ENCODE measurements around the gene TRNAU1AP. TPM values are rescaled to one million over a fixed set of nuclear protein-coding genes. Genes with fewer than 3 reads are reported as not detected.
"Not testable (repeated sequence)": the region's sequence is repeated elsewhere in the genome, so short reads cannot be mapped to it uniquely, and the experiment has no call there.

The TRNAU1AP gene
- total RNA-seq, 1 donor from 2014 or later: 24.5 TPM

GRCh38 chr1:28560886-28561285, 8.0 kb downstream of the TRNAU1AP start:
- intact Hi-C loops (cut with DNase I): no loop called here
- H3K27me3 ChIP-seq: no peaks in the 10 kb centered on the region
- H3K27ac ChIP-seq: no peak overlapping the region
- DNase-seq (no peak), ATAC-seq (no peak)
- H3K4me1 ChIP-seq: no peaks in the 10 kb centered on the region
- no peak for TF ChIP-seq CTCF (IDR thresholded peaks at IDR 0.05)
- no peak overlapping the region for H3K4me3 ChIP-seq
- H3K36me3 ChIP-seq: peaks cover 93% of the 10 kb centered on the region
- no peaks in the 10 kb centered on the region for H3K9me3 ChIP-seq

- no peak for TF ChIP-seq CTCF (IDR thresholded peaks at IDR 0.05)
- no peaks in the 10 kb centered on the region for H3K9me3 ChIP-seq
- H3K27ac ChIP-seq: no peak overlapping the region
- intact Hi-C loops (cut with DNase I): no loop called here
- DNase-seq (no peak), ATAC-seq (peak; percentile 42)
- no peaks in the 10 kb centered on the region for H3K4me1 ChIP-seq
- H3K36me3 ChIP-seq: peaks cover 99% of the 10 kb centered on the region
- H3K4me3 ChIP-seq: no peak overlapping the region
- H3K27me3 ChIP-seq: no peaks in the 10 kb centered on the region
These were observed 11.4 kb downstream of the TRNAU1AP start for GRCh38 chr1:28564310-28564709.

GRCh38 chr1:28565040-28565439, 12.2 kb downstream of the TRNAU1AP start:
- ATAC-seq (peak; percentile 77), DNase-seq (peak; percentile 67)
- Histone ChIP-seq H3K9me3 (no peaks in the 10 kb centered on the region), H3K27ac (peak overlapping the region; percentile 45), H3K4me1 (no peaks in the 10 kb centered on the region), H3K36me3 (peaks cover 93% of the 10 kb centered on the region), H3K4me3 (no peak overlapping the region), H3K27me3 (no peaks in the 10 kb centered on the region)
- TF ChIP-seq CTCF (IDR thresholded peaks at IDR 0.05): no peak
- intact Hi-C loops (cut with DNase I): no loop called here

GRCh38 chr1:28565726-28566125, 12.8 kb downstream of the TRNAU1AP start:
- no peak for ATAC-seq
- DNase-seq: no peak
- Histone ChIP-seq H3K4me1 (no peaks in the 10 kb centered on the region), H3K36me3 (peaks cover 88% of the 10 kb centered on the region), H3K27me3 (no peaks in the 10 kb centered on the region), H3K27ac (no peak overlapping the region), H3K4me3 (no peak overlapping the region), H3K9me3 (no peaks in the 10 kb centered on the region)
- intact Hi-C loops (cut with DNase I): no loop called here
- TF ChIP-seq CTCF (IDR thresholded peaks at IDR 0.05): no peak

GRCh38 chr1:28566931-28567330, 14.0 kb downstream of the TRNAU1AP start:
- Histone ChIP-seq H3K27ac (no peak overlapping the region), H3K9me3 (no peaks in the 10 kb centered on the region), H3K27me3 (no peaks in the 10 kb centered on the region), H3K4me3 (no peak overlapping the region), H3K4me1 (no peaks in the 10 kb centered on the region), H3K36me3 (peaks cover 88% of the 10 kb centered on the region)
- ATAC-seq (no peak), DNase-seq (no peak)
- intact Hi-C loops (cut with DNase I): no loop called here
- TF ChIP-seq CTCF (IDR thresholded peaks at IDR 0.05): no peak

GRCh38 chr1:28571911-28572310, 19.0 kb downstream of the TRNAU1AP start:
- ATAC-seq (no peak), DNase-seq (no peak)
- no peaks in the 10 kb centered on the region for H3K4me1 ChIP-seq
- no peak overlapping the region for H3K4me3 ChIP-seq
- intact Hi-C loops (cut with DNase I): no loop called here
- no peak for TF ChIP-seq CTCF (IDR thresholded peaks at IDR 0.05)
- no peaks in the 10 kb centered on the region for H3K9me3 ChIP-seq
- H3K36me3 ChIP-seq: peaks cover 77% of the 10 kb centered on the region
- no peaks in the 10 kb centered on the region for H3K27me3 ChIP-seq
- no peak overlapping the region for H3K27ac ChIP-seq

GRCh38 chr1:28572891-28573290, 20.0 kb downstream of the TRNAU1AP start:
- ATAC-seq; H3K27ac ChIP-seq; H3K27me3 ChIP-seq; H3K9me3 ChIP-seq; DNase-seq; H3K4me1 ChIP-seq; intact Hi-C loops (cut with DNase I); H3K4me3 ChIP-seq: not testable (repeated sequence)
- peaks cover 77% of the 10 kb centered on the region for H3K36me3 ChIP-seq
